PC-9 (cell line): ENCODE measurements around the gene SLC22A23. TPM values are rescaled to one million over a fixed set of nuclear protein-coding genes. Genes with fewer than 3 reads are reported as not detected.

Experiments
- BruUV-seq: library from RNA; stranded (reverse); fragments of 400-500 nt; replicated peaks from 2 replicates; lab custom pipeline; 2021; lab: Mats Ljungman, UMichigan
- CTCF ChIA-PET: fragments of 300-600 bp; sonication (Branson Sonifier 250); formaldehyde crosslinking; loops from one replicate; lab custom pipeline; 2022; ENCODE audit warnings: antibody characterized with exemption; lab: Charles Lee
- POLR2A ChIA-PET: fragments of 300-600 bp; sonication (Branson Sonifier 250); formaldehyde crosslinking; loops from one replicate; lab custom pipeline; 2022; ENCODE audit warnings: antibody characterized with exemption; ENCODE audit not compliant: unreplicated experiment; lab: Charles Lee
- DNase-seq, 2 experiments: peaks; one replicate each; pipeline versions ENCODE4 v3.0.0 to v3.0.0-alpha.2; 2015 to 2022; ENCODE audit warnings: mixed read lengths in 1 of 2
- H2AFZ ChIP-seq: fragments of 200-600 bp; sonication (generic); 2 replicates; pipeline ENCODE4 v1.8.1; 2017; ENCODE audit warnings: antibody characterized with exemption
- H3F3A ChIP-seq: fragments of 200-600 bp; sonication (generic); 2 replicates; pipeline ENCODE4 v1.8.1; 2017; ENCODE audit warnings: antibody characterized with exemption, mild to moderate bottlenecking, low read depth; ENCODE audit not compliant: insufficient read depth
- H3K27ac ChIP-seq: fragments of 200-600 bp; sonication (generic); 2 replicates; pipeline ENCODE4 v1.6.1; 2016; ENCODE audit warnings: mixed run types
- H3K27me3 ChIP-seq: fragments of 200-600 bp; sonication (generic); 2 replicates; pipeline ENCODE4 v1.6.1; 2016; ENCODE audit warnings: low read depth, mixed run types; ENCODE audit not compliant: insufficient read depth
- H3K36me3 ChIP-seq: fragments of 200-600 bp; sonication (generic); 2 replicates; pipeline ENCODE4 v1.6.1; 2016; ENCODE audit warnings: low read depth, mixed run types
- H3K4me1 ChIP-seq: fragments of 200-600 bp; sonication (generic); replicated peaks from 2 replicates; pipeline ENCODE4 v1.6.1; 2016; ENCODE audit warnings: mixed run types; ENCODE audit not compliant: insufficient read depth
- H3K4me2 ChIP-seq: fragments of 200-600 bp; sonication (generic); 2 replicates; pipeline ENCODE4 v1.6.1; 2017; ENCODE audit warnings: mixed run types
- H3K4me3 ChIP-seq: fragments of 200-600 bp; sonication (generic); 2 replicates; pipeline ENCODE4 v1.6.1; 2016; ENCODE audit warnings: mixed run types
- H3K79me2 ChIP-seq: fragments of 200-600 bp; sonication (generic); 2 replicates; pipeline ENCODE4 v1.6.1; 2017; ENCODE audit warnings: low read depth, mixed run types
- H3K9me2 ChIP-seq: fragments of 200-600 bp; sonication (generic); 2 replicates; pipeline ENCODE4 v1.8.1; 2017; ENCODE audit warnings: mild to moderate bottlenecking; ENCODE audit not compliant: insufficient read depth
- H3K9me3 ChIP-seq: fragments of 200-600 bp; sonication (generic); 2 replicates; pipeline ENCODE4 v1.8.1; 2016; ENCODE audit warnings: low read depth; ENCODE audit not compliant: insufficient read depth
- H4K20me1 ChIP-seq: fragments of 200-600 bp; sonication (generic); 2 replicates; pipeline ENCODE4 v1.8.1; 2017; ENCODE audit not compliant: insufficient read depth
- CTCF ChIP-seq: fragments of 200-600 bp; sonication (generic); conservative IDR thresholded peaks from 2 replicates; pipeline ENCODE4 v1.6.1; 2017; ENCODE audit warnings: mixed run types, antibody characterized with exemption, mild to moderate bottlenecking, moderate library complexity
- EZH2 ChIP-seq: fragments of 200-600 bp; sonication (generic); IDR thresholded peaks from 2 replicates; pipeline ENCODE4 v1.8.0; 2017; ENCODE audit warnings: antibody characterized with exemption, low read depth
- intact Hi-C: fragments of 100-400 bp; cut with micrococcal nuclease; formaldehyde crosslinking; loops from one replicate; pipeline ENCODE4 v1.10.0; 2022; ENCODE audit not compliant: unreplicated experiment
- total RNA-seq: library from RNA; stranded (reverse); gene quantifications from 2 replicates; pipeline ENCODE4 v1.2.3, GENCODE V29; 2021

Gene SLC22A23
- total RNA-seq, 1 experiment from 2014 or later, result 13.5 TPM

- no peaks in the 10 kb centered on the region for H3K4me1 ChIP-seq
- TF ChIP-seq EZH2, result no peak
- TF ChIP-seq CTCF, result no peak
- no peaks in the 10 kb centered on the region for H3K27me3 ChIP-seq
- no peak overlapping the region for H3K4me3 ChIP-seq
- no peaks in the 10 kb centered on the region for H3F3A ChIP-seq
- POLR2A ChIA-PET, result no interaction called here
- CTCF ChIA-PET, result no interaction called here
- DNase-seq, result no peak
- no peaks in the 10 kb centered on the region for H3K9me3 ChIP-seq
- BruUV-seq, result no TSS peak
- H3K4me2 ChIP-seq, result no peak overlapping the region
- no peak overlapping the region for H3K27ac ChIP-seq
- no peaks in the 10 kb centered on the region; the same call in 1 of the 2 replicates for H4K20me1 ChIP-seq
- H3K36me3 ChIP-seq, result no peaks in the 10 kb centered on the region
- no peak overlapping the region for H2AFZ ChIP-seq
- intact Hi-C loops, result no loop called here
- H3K79me2 ChIP-seq, result no peaks in the 10 kb centered on the region
- no peaks in the 10 kb centered on the region for H3K9me2 ChIP-seq
These were observed 173.0 kb downstream of the SLC22A23 start for GRCh38 chr6:3283641-3284435.

- no peak overlapping the region for H2AFZ ChIP-seq
- H3K27ac ChIP-seq, result no peak overlapping the region
- H3K4me3 ChIP-seq, result no peak overlapping the region
- TF ChIP-seq EZH2, result no peak
- TF ChIP-seq CTCF, result no peak
- no peaks in the 10 kb centered on the region for H3K27me3 ChIP-seq
- ChIA-PET POLR2A (no interaction called here), CTCF (no interaction called here)
- no peak overlapping the region for H3K4me2 ChIP-seq
- H3F3A ChIP-seq, result no peaks in the 10 kb centered on the region
- no peak for DNase-seq
- no peaks in the 10 kb centered on the region for H3K4me1 ChIP-seq
- H3K9me2 ChIP-seq, result no peaks in the 10 kb centered on the region
- H3K9me3 ChIP-seq, result no peaks in the 10 kb centered on the region
- intact Hi-C loops, result no loop called here
- BruUV-seq, result no TSS peak
- no peaks in the 10 kb centered on the region; the same call in 1 of the 2 replicates for H4K20me1 ChIP-seq
- H3K36me3 ChIP-seq, result no peaks in the 10 kb centered on the region
- no peaks in the 10 kb centered on the region for H3K79me2 ChIP-seq
These were observed 173.6 kb downstream of the SLC22A23 start for GRCh38 chr6:3283241-3283640.

GRCh38 chr6:3282476-3283236 lies 174.2 kb downstream of the SLC22A23 start:
- no peak for TF ChIP-seq CTCF
- TF ChIP-seq EZH2, result no peak
- no peaks in the 10 kb centered on the region for H3F3A ChIP-seq
- H3K4me2 ChIP-seq, result no peak overlapping the region
- H4K20me1 ChIP-seq, result no peaks in the 10 kb centered on the region; the same call in 1 of the 2 replicates
- no TSS peak for BruUV-seq
- H3K9me3 ChIP-seq, result no peaks in the 10 kb centered on the region
- no peak overlapping the region for H3K4me3 ChIP-seq
- DNase-seq, result no peak
- no peak overlapping the region for H2AFZ ChIP-seq
- no peaks in the 10 kb centered on the region for H3K36me3 ChIP-seq
- no peaks in the 10 kb centered on the region for H3K9me2 ChIP-seq
- POLR2A ChIA-PET, result no interaction called here
- H3K27ac ChIP-seq, result no peak overlapping the region
- intact Hi-C loops, result no loop called here
- no peaks in the 10 kb centered on the region for H3K27me3 ChIP-seq
- CTCF ChIA-PET, result no interaction called here
- H3K79me2 ChIP-seq, result no peaks in the 10 kb centered on the region
- H3K4me1 ChIP-seq, result no peaks in the 10 kb centered on the region
